NCI-H82 (cell line): ENCODE measurements around the gene ATOX1.
"Not testable (repeated sequence)": the region's sequence is repeated elsewhere in the genome, so short reads cannot be mapped to it uniquely, and the experiment has no call there.

Source experiments
- DNase-seq: peaks from one replicate; lab custom pipeline; 2025; lab: John Stamatoyannopoulos, UW

ATOX1 gene

GRCh38 chr5:151733358-151734063 lies 24.9 kb downstream of the ATOX1 start:
- DNase-seq, result no peak

- DNase-seq, result no peak
These were observed 28.1 kb downstream of the ATOX1 start for GRCh38 chr5:151730381-151730780.

DNA sequence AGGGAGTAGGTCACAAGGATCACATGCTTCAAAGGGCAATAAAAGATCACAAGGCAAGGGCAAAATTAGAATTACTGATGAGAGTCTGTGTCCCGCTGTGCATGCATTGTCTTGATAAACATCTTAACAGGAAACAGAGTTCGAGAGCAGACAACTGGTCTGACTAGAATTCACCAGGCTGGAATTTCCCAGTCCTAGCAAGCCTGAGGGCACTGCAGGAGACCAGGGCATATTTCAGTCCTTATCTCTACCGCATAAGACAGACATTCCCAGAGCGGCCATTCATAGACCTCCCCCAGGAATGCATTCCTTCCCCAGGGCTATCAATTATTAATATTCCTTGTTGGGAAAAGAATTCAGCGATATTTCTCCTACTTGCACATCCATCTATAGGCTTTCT lies 28.8 kb downstream of the ATOX1 start:
- DNase-seq, result not testable (repeated sequence)

DNA sequence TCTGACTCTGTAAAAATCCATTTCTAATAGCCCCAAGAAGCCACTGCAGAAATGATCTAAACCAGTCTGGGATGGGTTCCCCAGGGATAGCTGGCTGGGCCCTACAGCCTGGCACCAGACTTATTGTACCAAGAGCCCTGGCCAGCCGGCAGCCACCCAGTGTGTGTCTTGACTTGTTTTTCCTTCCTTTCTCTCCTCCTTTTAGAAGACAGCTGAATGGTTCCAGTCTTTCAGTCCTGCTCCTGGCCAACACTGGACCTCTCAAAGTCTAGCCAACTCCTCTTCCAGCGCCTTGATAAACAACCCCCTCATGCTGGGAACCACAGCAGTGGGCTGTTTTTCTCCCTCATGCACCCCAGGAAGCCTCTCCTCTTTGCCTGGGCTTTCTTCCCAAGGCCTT lies 34.1 kb downstream of the ATOX1 start:
- DNase-seq, result no peak

GRCh38 chr5:151722546-151722945 lies 35.9 kb downstream of the ATOX1 start:
- no peak for DNase-seq

DNA sequence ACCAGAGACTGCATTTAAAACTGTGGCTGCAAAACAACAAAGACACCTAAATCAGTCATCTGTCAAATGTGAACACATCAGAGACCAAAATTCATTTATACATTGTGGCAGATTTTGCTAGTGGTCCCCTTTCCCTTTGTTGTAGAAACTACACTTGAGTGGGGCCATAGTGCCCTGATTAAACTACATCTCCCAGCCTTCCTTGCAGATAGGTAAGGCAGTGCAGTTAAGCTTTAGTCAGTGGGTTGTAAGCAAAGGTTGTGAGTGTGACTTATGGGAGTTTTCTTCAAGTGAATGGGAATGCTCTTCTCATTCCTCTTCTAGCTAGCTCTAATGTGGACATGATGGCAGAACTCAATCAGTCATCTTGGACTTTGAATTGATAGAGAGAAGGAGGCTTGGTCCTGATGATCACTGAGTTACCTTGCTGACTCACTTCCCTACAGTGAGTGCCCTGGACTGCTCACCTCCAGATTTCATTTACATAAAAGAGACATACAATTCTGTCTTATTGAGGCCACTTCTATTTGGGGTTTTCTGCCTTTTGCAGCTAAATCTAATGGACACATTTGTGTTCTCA lies 36.5 kb downstream of the ATOX1 start:
- DNase-seq, result no peak

- DNase-seq, result no peak
These were observed 37.3 kb downstream of the ATOX1 start for GRCh38 chr5:151721087-151721646.

GRCh38 chr5:151720215-151720614 lies 38.2 kb downstream of the ATOX1 start:
- DNase-seq, result no peak

GRCh38 chr5:151719228-151720000 lies 39.0 kb downstream of the ATOX1 start:
- DNase-seq, result peak; percentile 69

DNA sequence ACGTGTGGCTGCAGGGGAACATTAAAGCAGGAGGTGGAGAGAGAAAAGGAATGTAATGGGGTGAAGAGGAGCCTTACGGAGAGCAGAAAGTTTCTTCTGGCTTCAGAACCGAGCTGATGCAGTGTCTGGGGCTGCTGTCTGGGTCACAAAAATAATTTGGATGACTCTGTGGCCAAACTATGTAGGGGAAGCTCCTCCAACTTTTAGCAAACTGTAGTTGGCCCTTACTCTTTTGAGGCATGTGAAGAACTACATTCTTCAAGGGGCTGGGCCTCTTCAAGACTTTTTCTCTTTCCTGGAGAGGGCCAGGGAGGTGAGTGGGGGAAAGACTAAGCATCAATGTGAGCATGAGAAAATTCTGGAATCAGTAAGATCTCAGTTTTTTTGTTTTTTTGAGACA lies 39.8 kb downstream of the ATOX1 start:
- DNase-seq, result no peak

GRCh38 chr5:151718153-151718552 lies 40.3 kb downstream of the ATOX1 start:
- DNase-seq, result no peak

DNA sequence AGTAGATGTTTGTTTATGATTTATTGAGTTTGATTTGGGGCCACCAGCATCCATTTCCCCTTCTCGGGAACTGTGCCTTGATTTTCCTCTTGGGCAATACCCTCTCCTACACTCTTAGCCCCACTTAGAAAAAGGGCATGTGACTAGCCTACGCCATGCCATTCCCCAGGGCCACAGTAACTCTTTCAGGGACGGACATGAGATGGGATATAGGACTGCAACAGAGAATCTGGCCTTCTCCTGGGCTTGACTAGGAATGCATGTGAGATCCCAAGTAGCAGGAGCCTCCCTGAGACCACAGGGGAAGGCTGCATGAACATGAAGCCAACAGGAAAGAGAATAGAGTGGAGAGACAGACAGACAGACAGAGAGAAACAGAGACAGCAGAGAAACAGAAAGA lies 41.0 kb downstream of the ATOX1 start:
- no peak for DNase-seq

DNA sequence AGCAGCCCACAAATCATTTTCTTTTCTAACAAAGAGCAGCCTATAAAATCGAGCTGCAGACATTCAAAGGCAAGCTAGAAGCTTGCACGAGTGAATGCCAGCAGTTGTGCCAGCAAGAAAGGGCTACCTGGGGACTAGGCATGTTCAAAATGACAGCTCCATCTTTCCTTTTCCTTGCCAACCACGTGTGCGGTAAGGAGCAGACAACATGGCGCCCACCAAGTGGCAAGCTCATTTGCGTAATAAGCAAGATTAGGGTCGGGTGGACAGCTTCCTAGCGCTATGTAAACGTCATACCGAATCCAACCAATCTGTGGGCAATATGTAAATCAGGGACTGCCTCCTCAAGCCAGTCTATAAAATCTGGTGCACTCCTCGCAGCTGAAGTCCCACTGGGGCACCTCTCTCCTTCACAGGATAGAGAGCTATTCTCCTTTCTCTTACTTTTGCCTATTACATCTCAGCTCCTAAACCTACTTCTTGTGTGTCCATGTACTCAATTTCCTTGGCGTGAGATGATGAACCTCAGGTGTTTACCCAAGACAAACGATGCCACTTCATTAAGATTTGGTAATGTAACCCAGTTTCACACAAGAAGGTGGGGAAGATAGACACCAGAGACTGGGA lies 49.2 kb downstream of the ATOX1 start:
- DNase-seq, result no peak

GRCh38 chr5:151708126-151708525 lies 50.3 kb downstream of the ATOX1 start:
- no peak for DNase-seq

GRCh38 chr5:151707567-151707966 lies 50.9 kb downstream of the ATOX1 start:
- peak; percentile 35 for DNase-seq

DNA sequence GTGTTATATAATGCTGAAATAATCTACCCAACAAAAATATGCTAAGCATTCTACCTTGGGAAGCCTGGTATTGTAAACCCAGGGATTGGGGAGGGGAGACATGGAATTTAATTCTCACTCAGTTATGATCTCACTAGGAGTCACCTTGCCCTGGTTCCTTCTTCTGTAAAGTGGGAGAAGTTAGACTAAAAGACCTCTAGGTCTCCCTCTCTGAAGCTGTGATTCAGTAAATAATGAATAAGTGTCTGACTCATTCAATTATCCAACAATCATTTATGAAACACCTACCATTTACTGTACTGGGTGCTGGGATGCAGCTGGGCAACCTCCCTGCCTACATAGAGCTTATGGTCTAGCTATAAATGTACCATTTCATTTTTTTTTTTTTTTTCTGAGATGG lies 51.5 kb downstream of the ATOX1 start:
- DNase-seq, result no peak

DNA sequence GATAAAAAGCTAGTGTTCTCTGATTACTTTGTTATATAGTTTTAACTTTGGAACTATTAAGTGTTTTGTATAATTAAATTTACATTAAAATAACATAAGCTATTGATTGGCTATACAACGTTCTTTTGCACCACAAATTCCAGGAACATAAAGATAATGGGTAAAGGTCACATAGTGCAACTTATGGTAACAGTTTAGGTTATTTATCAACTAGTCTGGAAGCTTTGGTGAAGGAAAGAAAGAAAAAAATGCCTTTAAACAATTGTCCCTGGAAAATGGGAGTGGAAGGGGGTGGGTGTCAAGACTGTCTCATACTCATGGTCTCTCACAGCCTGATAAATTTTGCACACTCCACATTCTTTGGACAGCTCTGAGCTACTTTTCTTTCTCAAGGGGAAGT lies 54.7 kb downstream of the ATOX1 start:
- DNase-seq, result no peak

GRCh38 chr5:151703227-151703626 lies 55.2 kb downstream of the ATOX1 start:
- peak; percentile 65 for DNase-seq

DNA sequence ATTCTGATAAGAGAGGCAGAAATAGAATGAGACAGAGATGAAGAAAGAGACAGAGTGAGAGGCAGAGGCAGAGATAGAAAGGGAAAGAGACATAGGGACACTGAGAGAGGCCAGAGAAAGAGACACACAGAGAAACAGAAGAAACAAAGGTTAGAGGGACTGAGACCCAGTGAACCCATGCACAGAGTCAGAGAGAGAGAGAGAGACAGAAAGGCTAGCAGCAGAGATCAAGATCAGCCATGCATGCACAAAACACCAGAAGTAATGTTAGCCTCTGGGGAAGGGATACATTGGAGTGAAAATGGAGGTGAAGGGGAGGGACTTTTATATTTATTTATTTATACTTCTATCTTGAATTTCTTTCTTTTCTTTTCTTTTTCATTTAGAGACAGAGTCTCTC lies 57.6 kb downstream of the ATOX1 start:
- no peak for DNase-seq

GRCh38 chr5:151700296-151700695 lies 58.1 kb downstream of the ATOX1 start:
- DNase-seq, result no peak

DNA sequence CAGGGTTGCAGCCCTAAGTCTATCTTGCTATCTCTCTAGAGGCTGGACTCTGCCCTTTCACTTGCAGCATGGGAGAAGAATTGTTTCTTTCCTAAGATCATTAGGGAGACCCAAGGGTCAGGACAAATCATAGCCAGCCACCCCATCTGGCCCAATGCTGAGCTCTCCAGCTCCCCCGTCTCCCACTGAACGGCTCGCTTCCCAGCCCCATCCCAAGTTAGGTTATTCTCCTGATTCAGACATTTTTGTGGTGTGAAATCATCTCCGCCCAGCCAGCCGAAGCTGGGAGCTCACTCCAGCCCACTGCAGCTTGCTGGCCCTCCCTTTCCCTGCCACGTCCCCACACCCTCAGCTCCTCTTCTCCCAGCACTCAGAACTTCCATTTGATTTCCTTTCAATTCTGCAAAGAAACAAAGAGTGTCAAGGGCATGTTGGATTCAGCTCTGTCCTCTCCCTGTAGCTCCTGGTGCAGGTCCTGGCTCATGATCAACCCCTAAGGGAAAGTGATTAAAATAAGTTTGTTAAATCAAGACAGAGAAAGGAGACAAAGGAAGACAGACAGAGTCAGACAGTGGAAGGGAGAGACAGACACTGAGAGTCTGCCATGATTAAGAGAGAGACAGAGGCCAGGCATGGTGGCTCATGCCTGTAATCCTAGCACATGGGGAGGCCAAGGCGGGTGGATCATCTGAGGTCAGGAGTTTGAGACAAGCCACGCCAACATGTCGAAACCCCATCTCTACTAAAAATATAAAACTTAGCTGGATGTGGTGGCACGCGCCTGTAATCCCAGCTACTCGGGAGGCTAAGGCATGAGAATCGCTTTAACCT lies 59.1 kb downstream of the ATOX1 start:
- DNase-seq, result no peak

GRCh38 chr5:151698081-151698480 lies 60.4 kb downstream of the ATOX1 start:
- DNase-seq, result not testable (repeated sequence)
